ENCODE data around the gene HCN4.

Gene HCN4

GRCh38 chr15:73329501-73330200, 39.1 kb downstream of the HCN4 start:
- no peak for DNase-seq (ENCODE audit: extremely low spot score, insufficient read length, low read depth)
- FAIRE-seq: no peak

- no peak for FAIRE-seq
- no peak for DNase-seq (ENCODE audit: extremely low spot score, insufficient read length, low read depth)
Measured at GRCh38 chr15:73328981-73329380, 39.8 kb downstream of the HCN4 start.

- DNase-seq (ENCODE audit: extremely low spot score, insufficient read length, low read depth) (no peak), FAIRE-seq (no peak)
Measured at GRCh38 chr15:73328149-73328820, 40.5 kb downstream of the HCN4 start.

- FAIRE-seq (no peak), DNase-seq (ENCODE audit: extremely low spot score, insufficient read length, low read depth) (no peak)
Measured at GRCh38 chr15:73326157-73326556, 42.6 kb downstream of the HCN4 start.

- FAIRE-seq: no peak
- DNase-seq (ENCODE audit: extremely low spot score, insufficient read length, low read depth): peak; percentile 11
Measured at GRCh38 chr15:73325191-73325861, 43.4 kb downstream of the HCN4 start.

- DNase-seq (ENCODE audit: extremely low spot score, insufficient read length, low read depth) (no peak), FAIRE-seq (no peak)
Measured at GRCh38 chr15:73324496-73325170, 44.1 kb downstream of the HCN4 start.

- DNase-seq (ENCODE audit: extremely low spot score, insufficient read length, low read depth): no peak
- FAIRE-seq: no peak
Measured at GRCh38 chr15:73323956-73324355, 44.8 kb downstream of the HCN4 start.

GRCh38 chr15:73323374-73323955, 45.3 kb downstream of the HCN4 start:
- DNase-seq (ENCODE audit: extremely low spot score, insufficient read length, low read depth) (no peak), FAIRE-seq (no peak)

- FAIRE-seq: no peak
- DNase-seq (ENCODE audit: extremely low spot score, insufficient read length, low read depth): no peak
Measured at GRCh38 chr15:73322665-73323373, 45.9 kb downstream of the HCN4 start.

- no peak for FAIRE-seq
- DNase-seq (ENCODE audit: extremely low spot score, insufficient read length, low read depth): no peak
Measured at GRCh38 chr15:73321496-73322450, 47.0 kb downstream of the HCN4 start.

GRCh38 chr15:73320619-73321180, 48.1 kb downstream of the HCN4 start:
- DNase-seq (ENCODE audit: extremely low spot score, insufficient read length, low read depth) (no peak), FAIRE-seq (no peak)

GRCh38 chr15:73319460-73320245, 49.1 kb downstream of the HCN4 start:
- FAIRE-seq (no peak), DNase-seq (ENCODE audit: extremely low spot score, insufficient read length, low read depth) (no peak)

GRCh38 chr15:73318463-73319351, 50.1 kb downstream of the HCN4 start:
- peak; percentile 36 for DNase-seq (ENCODE audit: extremely low spot score, insufficient read length, low read depth)
- FAIRE-seq: no peak

GRCh38 chr15:73317651-73318462, 50.9 kb downstream of the HCN4 start:
- DNase-seq (ENCODE audit: extremely low spot score, insufficient read length, low read depth) (no peak), FAIRE-seq (no peak)

GRCh38 chr15:73313861-73314260, 54.9 kb downstream of the HCN4 start:
- FAIRE-seq (no peak), DNase-seq (ENCODE audit: extremely low spot score, insufficient read length, low read depth) (no peak)

GRCh38 chr15:73308305-73308704, 60.5 kb downstream of the HCN4 start:
- FAIRE-seq: no peak
- DNase-seq (ENCODE audit: extremely low spot score, insufficient read length, low read depth): no peak
